HUES48 (cell line): ENCODE measurements around the gene TLR1.
"Not testable (repeated sequence)": the region's sequence is repeated elsewhere in the genome, so short reads cannot be mapped to it uniquely, and the experiment has no call there.

Experiments
- H3K27ac ChIP-seq: one replicate; pipeline ENCODE4 v1.7.0; 2013; ENCODE audit warnings: low read depth, low read length, inconsistent platforms
- H3K27me3 ChIP-seq: 2 replicates; pipeline ENCODE4 v1.6.1; 2013; ENCODE audit warnings: mild to moderate bottlenecking, low read length; ENCODE audit not compliant: control insufficient read depth, insufficient read depth
- H3K36me3 ChIP-seq: 2 replicates; pipeline ENCODE4 v1.6.1; 2013; ENCODE audit warnings: low read length; ENCODE audit not compliant: control insufficient read depth, insufficient read depth
- H3K4me1 ChIP-seq: 2 replicates; pipeline ENCODE4 v1.6.1; 2013; ENCODE audit warnings: mild to moderate bottlenecking, low read length; ENCODE audit not compliant: control insufficient read depth, insufficient read depth
- H3K4me3 ChIP-seq: 2 replicates; pipeline ENCODE4 v1.5.1; 2013; ENCODE audit warnings: mild to moderate bottlenecking, low read depth, low read length
- H3K9ac ChIP-seq: 2 replicates; pipeline ENCODE4 v1.6.1; 2013; ENCODE audit warnings: mild to moderate bottlenecking, low read depth, low read length, moderate library complexity
- H3K9me3 ChIP-seq: 2 replicates; pipeline ENCODE4 v1.6.1; 2013; ENCODE audit warnings: low read length; ENCODE audit not compliant: control insufficient read depth, insufficient read depth

TLR1 gene

GRCh38 chr4:38822748-38823303 is 18.2 kb upstream of the TLR1 start:
- no peaks in the 10 kb centered on the region for H3K36me3 ChIP-seq
- no peaks in the 10 kb centered on the region for H3K4me1 ChIP-seq
- H3K4me3 ChIP-seq, result no peak overlapping the region
- no peak overlapping the region for H3K27ac ChIP-seq
- H3K27me3 ChIP-seq, result no peaks in the 10 kb centered on the region
- H3K9ac ChIP-seq, result no peak overlapping the region
- H3K9me3 ChIP-seq, result peaks cover 6% of the 10 kb centered on the region

- Histone ChIP-seq H3K9me3 (peaks cover 6% of the 10 kb centered on the region), H3K9ac (no peak overlapping the region), H3K27me3 (no peaks in the 10 kb centered on the region), H3K4me3 (no peak overlapping the region), H3K4me1 (no peaks in the 10 kb centered on the region), H3K27ac (no peak overlapping the region), H3K36me3 (no peaks in the 10 kb centered on the region)
Observed at GRCh38 chr4:38821739-38822138, 17.1 kb upstream of the TLR1 start.

GRCh38 chr4:38820329-38821061 is 15.9 kb upstream of the TLR1 start:
- H3K4me3 ChIP-seq, result no peak overlapping the region
- no peaks in the 10 kb centered on the region for H3K36me3 ChIP-seq
- H3K27ac ChIP-seq, result no peak overlapping the region
- no peak overlapping the region for H3K9ac ChIP-seq
- H3K27me3 ChIP-seq, result no peaks in the 10 kb centered on the region
- H3K9me3 ChIP-seq, result peaks cover 6% of the 10 kb centered on the region
- no peaks in the 10 kb centered on the region for H3K4me1 ChIP-seq

- H3K9ac ChIP-seq, result no peak overlapping the region
- no peak overlapping the region for H3K4me3 ChIP-seq
- H3K4me1 ChIP-seq, result no peaks in the 10 kb centered on the region
- peaks cover 6% of the 10 kb centered on the region for H3K9me3 ChIP-seq
- no peaks in the 10 kb centered on the region for H3K36me3 ChIP-seq
- H3K27ac ChIP-seq, result no peak overlapping the region
- no peaks in the 10 kb centered on the region for H3K27me3 ChIP-seq
Observed at GRCh38 chr4:38819569-38819968, 15.0 kb upstream of the TLR1 start.

- Histone ChIP-seq H3K4me3 (no peak overlapping the region), H3K4me1 (no peaks in the 10 kb centered on the region), H3K9ac (no peak overlapping the region), H3K27me3 (no peaks in the 10 kb centered on the region), H3K9me3 (peaks cover 6% of the 10 kb centered on the region), H3K27ac (no peak overlapping the region), H3K36me3 (no peaks in the 10 kb centered on the region)
Observed at GRCh38 chr4:38818441-38818976, 13.9 kb upstream of the TLR1 start.

- no peak overlapping the region for H3K9ac ChIP-seq
- H3K4me3 ChIP-seq, result no peak overlapping the region
- H3K27me3 ChIP-seq, result no peaks in the 10 kb centered on the region
- H3K27ac ChIP-seq, result no peak overlapping the region
- H3K36me3 ChIP-seq, result no peaks in the 10 kb centered on the region
- no peaks in the 10 kb centered on the region for H3K4me1 ChIP-seq
- H3K9me3 ChIP-seq, result no peaks in the 10 kb centered on the region
Observed at GRCh38 chr4:38815885-38816782, 11.5 kb upstream of the TLR1 start.

- Histone ChIP-seq H3K9me3 (no peaks in the 10 kb centered on the region), H3K27me3 (no peaks in the 10 kb centered on the region), H3K4me1 (no peaks in the 10 kb centered on the region), H3K36me3 (no peaks in the 10 kb centered on the region), H3K4me3 (no peak overlapping the region), H3K27ac (no peak overlapping the region), H3K9ac (no peak overlapping the region)
Observed at GRCh38 chr4:38814386-38814785, 9.8 kb upstream of the TLR1 start.

- no peaks in the 10 kb centered on the region for H3K27me3 ChIP-seq
- H3K9me3 ChIP-seq, result no peaks in the 10 kb centered on the region
- H3K36me3 ChIP-seq, result no peaks in the 10 kb centered on the region
- H3K4me1 ChIP-seq, result no peaks in the 10 kb centered on the region
- H3K9ac ChIP-seq, result no peak overlapping the region
- H3K4me3 ChIP-seq, result no peak overlapping the region
- no peak overlapping the region for H3K27ac ChIP-seq
Observed at GRCh38 chr4:38811297-38811696, 6.7 kb upstream of the TLR1 start.

- not testable (repeated sequence) for H3K4me1 ChIP-seq, H3K9ac ChIP-seq, H3K36me3 ChIP-seq, H3K27me3 ChIP-seq, H3K27ac ChIP-seq, H3K4me3 ChIP-seq
- H3K9me3 ChIP-seq, result peaks cover 13% of the 10 kb centered on the region
Observed at GRCh38 chr4:38807462-38807861, 2.9 kb upstream of the TLR1 start.

- H3K27ac ChIP-seq, H3K4me3 ChIP-seq, H3K27me3 ChIP-seq, H3K4me1 ChIP-seq, H3K9ac ChIP-seq, H3K36me3 ChIP-seq: not testable (repeated sequence)
- peaks cover 18% of the 10 kb centered on the region for H3K9me3 ChIP-seq
Observed at GRCh38 chr4:38806251-38806650, 1.7 kb upstream of the TLR1 start.
